Measurements from ENCODE around the gene TRIM62.
A peak's percentile ranks its signal among the peaks of the same experiment; 100 is the strongest.

Gene TRIM62

GRCh38 chr1:33180226-33180910, 1.5 kb downstream of the TRIM62 start:
- DNase-seq (ENCODE audit: low read depth in 2 of 2), result peak in 1 of 2 experiments; percentile 71

- DNase-seq (ENCODE audit: low read depth in 2 of 2), result no peak
These were observed 2.9 kb downstream of the TRIM62 start for GRCh38 chr1:33178836-33179439.

- no peak for DNase-seq (ENCODE audit: low read depth in 2 of 2)
These were observed 3.8 kb downstream of the TRIM62 start for GRCh38 chr1:33177996-33178540.

- no peak for DNase-seq (ENCODE audit: low read depth in 2 of 2)
These were observed 5.0 kb downstream of the TRIM62 start for GRCh38 chr1:33176887-33177286.

GRCh38 chr1:33176362-33176850, 5.4 kb downstream of the TRIM62 start:
- no peak for DNase-seq (ENCODE audit: low read depth in 2 of 2)

- DNase-seq (ENCODE audit: low read depth in 2 of 2), result no peak
These were observed 6.0 kb downstream of the TRIM62 start for GRCh38 chr1:33175865-33176264.

- no peak for DNase-seq (ENCODE audit: low read depth in 2 of 2)
These were observed 8.8 kb downstream of the TRIM62 start for GRCh38 chr1:33173091-33173490.

GRCh38 chr1:33171977-33172813, 9.6 kb downstream of the TRIM62 start:
- DNase-seq (ENCODE audit: low read depth in 2 of 2), result no peak

GRCh38 chr1:33170351-33171274, 11.2 kb downstream of the TRIM62 start:
- no peak for DNase-seq (ENCODE audit: low read depth in 2 of 2)

- DNase-seq (ENCODE audit: low read depth in 2 of 2), result no peak
These were observed 12.4 kb downstream of the TRIM62 start for GRCh38 chr1:33169290-33170055.

- DNase-seq (ENCODE audit: low read depth in 2 of 2), result no peak
These were observed 13.1 kb downstream of the TRIM62 start for GRCh38 chr1:33168556-33169289.

GRCh38 chr1:33167650-33168447, 14.0 kb downstream of the TRIM62 start:
- DNase-seq (ENCODE audit: low read depth in 2 of 2), result no peak

- DNase-seq (ENCODE audit: low read depth in 2 of 2), result no peak
These were observed 16.0 kb downstream of the TRIM62 start for GRCh38 chr1:33165809-33166208.

- DNase-seq (ENCODE audit: low read depth in 2 of 2), result no peak
These were observed 16.6 kb downstream of the TRIM62 start for GRCh38 chr1:33165209-33165608.

- DNase-seq (ENCODE audit: low read depth in 2 of 2), result no peak
These were observed 18.0 kb downstream of the TRIM62 start for GRCh38 chr1:33163621-33164519.

- DNase-seq (ENCODE audit: low read depth in 2 of 2), result no peak
These were observed 19.7 kb downstream of the TRIM62 start for GRCh38 chr1:33162141-33162540.

- no peak for DNase-seq (ENCODE audit: low read depth in 2 of 2)
These were observed 20.7 kb downstream of the TRIM62 start for GRCh38 chr1:33161061-33161681.
